Esophagus mucosa (tissue), 1 donor: ENCODE data around the gene SEPTIN11. TPM values are rescaled to one million over a fixed set of nuclear protein-coding genes. Genes with fewer than 3 reads are reported as not detected.
A peak's percentile ranks its signal among the peaks of the same experiment; 100 is the strongest.

Experiments
- ATAC-seq: fragments of 200-7000 bp; cut with Tn5 transposase; one replicate; pipeline ENCODE4 v1.9.1; 2020
- total RNA-seq: library from RNA; stranded (reverse); gene quantifications from one replicate; pipeline ENCODE4 v1.2.4, GENCODE V29; 2023
- donor health status: DM: yes; HTN: yes; CAD: no.

SEPTIN11 gene
- total RNA-seq, 1 donor from 2014 or later = 29.9 TPM

- no peak for ATAC-seq
Measured at GRCh38 chr4:76981644-76982043, 32.1 kb downstream of the SEPTIN11 start.

GRCh38 chr4:76982638-76983584 lies 33.4 kb downstream of the SEPTIN11 start:
- no peak for ATAC-seq

GRCh38 chr4:76984127-76984526 lies 34.6 kb downstream of the SEPTIN11 start:
- ATAC-seq = peak; percentile 34

- peak; percentile 44 for ATAC-seq
Measured at GRCh38 chr4:76984788-76985211, 35.2 kb downstream of the SEPTIN11 start.

GRCh38 chr4:76987153-76987591 lies 37.6 kb downstream of the SEPTIN11 start:
- ATAC-seq = no peak

- no peak for ATAC-seq
Measured at GRCh38 chr4:76987685-76988084, 38.1 kb downstream of the SEPTIN11 start.

- no peak for ATAC-seq
Measured at GRCh38 chr4:76989391-76990061, 40.0 kb downstream of the SEPTIN11 start.

- no peak for ATAC-seq
Measured at GRCh38 chr4:76990288-76991080, 40.9 kb downstream of the SEPTIN11 start.

- no peak for ATAC-seq
Measured at GRCh38 chr4:76991161-76991660, 41.7 kb downstream of the SEPTIN11 start.

- ATAC-seq = peak; percentile 10
Measured at GRCh38 chr4:76993787-76994641, 44.5 kb downstream of the SEPTIN11 start.

GRCh38 chr4:76995776-76996175 lies 46.2 kb downstream of the SEPTIN11 start:
- ATAC-seq = no peak

- ATAC-seq = no peak
Measured at GRCh38 chr4:76996445-76996844, 46.9 kb downstream of the SEPTIN11 start.

GRCh38 chr4:76997077-76997476 lies 47.5 kb downstream of the SEPTIN11 start:
- ATAC-seq = no peak

- no peak for ATAC-seq
Measured at GRCh38 chr4:76997532-76997931, 48.0 kb downstream of the SEPTIN11 start.

- no peak for ATAC-seq
Measured at GRCh38 chr4:76998251-76998901, 48.8 kb downstream of the SEPTIN11 start.

Other genes starting within 250 kb of the SEPTIN11 start
- gene SOWAHB, start 51.6 kb upstream of the SEPTIN11 start, total RNA-seq = 9.6 TPM
- 155 TPM for gene CCNI, start 126.2 kb downstream of the SEPTIN11 start, total RNA-seq
- 70.4 TPM for gene CCNG2, start 207.5 kb downstream of the SEPTIN11 start, total RNA-seq